ENCODE results near the gene DMC1.
"Not testable (repeated sequence)": the region's sequence is repeated elsewhere in the genome, so short reads cannot be mapped to it uniquely, and the experiment has no call there.

The DMC1 gene, protein sequence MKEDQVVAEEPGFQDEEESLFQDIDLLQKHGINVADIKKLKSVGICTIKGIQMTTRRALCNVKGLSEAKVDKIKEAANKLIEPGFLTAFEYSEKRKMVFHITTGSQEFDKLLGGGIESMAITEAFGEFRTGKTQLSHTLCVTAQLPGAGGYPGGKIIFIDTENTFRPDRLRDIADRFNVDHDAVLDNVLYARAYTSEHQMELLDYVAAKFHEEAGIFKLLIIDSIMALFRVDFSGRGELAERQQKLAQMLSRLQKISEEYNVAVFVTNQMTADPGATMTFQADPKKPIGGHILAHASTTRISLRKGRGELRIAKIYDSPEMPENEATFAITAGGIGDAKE

DNA sequence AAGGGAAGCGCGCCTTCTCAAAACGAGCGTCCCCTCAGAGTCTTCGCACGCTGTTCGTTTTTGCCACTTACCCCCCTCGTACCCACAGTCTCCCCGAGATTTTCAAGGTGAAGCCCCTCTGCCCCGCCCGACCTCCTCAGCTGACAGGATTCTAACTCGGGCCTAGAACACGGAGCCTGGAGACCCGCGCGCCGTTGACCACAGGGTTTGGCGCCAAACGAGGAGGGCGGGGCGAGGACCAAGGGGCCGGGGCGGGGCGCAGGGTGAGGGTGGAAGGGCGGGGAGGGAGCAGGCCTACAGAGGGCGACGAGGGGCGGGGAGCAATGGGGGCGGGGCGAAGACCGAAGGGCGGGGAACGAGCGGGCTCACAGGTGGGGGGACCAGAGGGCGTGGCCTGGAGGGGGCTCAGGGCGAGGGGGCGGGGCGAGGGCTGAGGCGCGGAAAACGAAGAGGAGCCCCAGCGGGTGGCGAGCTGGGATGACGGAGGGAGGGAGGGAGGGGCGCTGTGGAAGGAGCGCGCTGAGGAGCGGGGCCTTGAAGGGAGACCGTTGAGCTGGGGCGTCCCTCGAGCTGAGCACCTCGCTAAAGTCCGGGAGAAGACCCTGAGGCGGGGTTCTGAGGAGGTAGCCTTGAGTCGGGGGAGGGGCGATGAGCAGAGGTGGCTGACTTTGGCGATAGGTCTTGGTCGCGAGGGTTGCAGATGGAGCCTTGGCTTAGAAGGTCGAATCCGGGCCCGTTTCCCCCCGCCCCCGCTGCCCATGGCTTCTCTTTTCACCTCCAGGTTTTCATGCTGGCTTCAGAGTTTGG, at the start of gene DMC1:
Gene DMC1, minus strand, starts transcription at position 212 of the 807 bp plus-strand sequence. CDS start 1,927 bp downstream, outside the sequence.
- peak; percentile 37 to 92 (median 74) for DNase-seq

DNA sequence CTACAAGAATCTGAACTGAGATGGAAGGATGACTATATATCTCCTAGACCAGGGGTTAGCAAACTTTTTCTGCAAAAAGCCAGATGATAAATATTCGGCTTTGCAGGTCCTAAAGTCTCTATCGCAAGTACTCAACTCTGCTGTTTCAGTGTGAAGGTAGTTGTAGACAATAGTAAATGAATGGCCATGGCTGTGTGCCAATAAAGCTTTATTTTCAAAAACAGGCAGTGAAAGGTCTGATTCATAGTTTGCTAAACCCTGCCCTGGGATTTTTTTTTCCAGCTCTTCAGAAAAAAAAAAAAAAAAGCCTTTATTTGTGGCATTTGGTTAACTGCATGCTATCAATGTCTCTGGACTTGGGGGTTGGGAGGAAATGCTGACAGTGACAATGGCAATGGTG, 48.7 kb upstream of the DMC1 start:
- no peak for DNase-seq

DNA sequence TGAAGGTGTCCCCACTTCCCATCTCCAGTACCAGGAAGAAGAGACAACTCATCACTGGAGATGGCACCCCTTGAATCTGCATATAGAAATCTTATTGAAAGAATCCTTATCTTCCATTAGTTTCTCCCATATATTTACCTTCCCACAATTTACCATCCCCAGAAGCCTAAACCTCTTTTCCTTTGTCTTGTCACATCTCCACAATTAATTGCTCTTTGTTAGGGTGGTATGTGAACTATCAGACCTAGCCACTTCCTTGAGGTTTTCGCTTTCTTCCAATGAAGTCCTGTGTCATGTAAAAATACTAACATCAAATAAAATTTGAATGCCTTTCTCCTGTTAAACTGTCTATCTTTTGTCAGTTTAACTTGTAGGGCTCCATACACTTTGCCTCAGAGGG, 48.3 kb upstream of the DMC1 start:
- no peak for DNase-seq

DNA sequence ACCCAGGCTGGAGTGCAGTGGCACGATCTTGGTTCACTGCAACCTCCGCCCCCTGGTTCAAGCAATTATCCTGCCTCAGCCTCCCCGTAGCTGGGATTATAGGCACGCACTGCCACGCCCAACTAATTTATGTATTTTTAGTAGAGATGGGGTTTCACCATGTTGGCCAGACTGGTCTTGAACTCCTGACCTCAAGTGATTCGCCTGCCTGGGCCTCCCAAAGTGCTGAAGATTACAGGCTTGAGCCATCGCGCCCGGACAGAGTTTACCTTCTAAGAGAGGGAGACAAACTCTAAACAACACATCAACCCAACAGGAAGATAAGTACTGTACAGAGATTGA, 45.1 kb upstream of the DMC1 start:
- DNase-seq: not testable (repeated sequence)

DNA sequence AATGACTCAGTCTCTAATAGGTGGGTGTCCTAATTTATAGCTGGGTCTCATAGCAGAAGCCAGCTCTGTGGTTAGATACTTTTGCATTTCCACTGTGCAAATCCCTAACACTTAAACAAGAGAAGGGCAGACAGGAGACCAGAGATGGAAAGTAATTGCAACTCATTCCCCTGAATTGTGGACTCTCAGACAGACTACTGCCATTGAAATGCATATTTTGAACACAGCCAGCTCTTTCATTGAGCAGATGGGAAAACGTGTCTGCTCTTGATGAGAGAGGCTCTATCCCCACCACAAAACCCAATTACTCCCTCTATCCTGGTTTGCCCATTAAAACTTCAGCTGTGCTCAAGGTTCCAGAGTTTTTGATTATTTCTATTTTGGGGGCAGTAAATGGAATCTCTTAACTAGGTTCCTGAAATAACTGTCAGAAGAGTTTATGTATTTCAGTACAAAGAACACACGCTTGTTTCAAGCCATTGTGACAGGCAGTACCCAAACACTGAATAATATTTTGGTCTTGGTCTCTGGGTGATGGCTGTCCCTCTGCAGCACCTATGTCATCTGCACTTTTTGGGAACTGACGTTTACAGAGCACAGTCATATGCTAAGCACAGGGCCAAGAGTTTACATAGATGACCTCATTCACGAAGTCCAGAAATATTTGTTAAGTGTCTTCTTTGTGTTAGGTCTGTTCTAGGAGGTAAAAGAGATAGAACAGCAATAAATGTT, 44.5 kb upstream of the DMC1 start:
- no peak for DNase-seq

DNA sequence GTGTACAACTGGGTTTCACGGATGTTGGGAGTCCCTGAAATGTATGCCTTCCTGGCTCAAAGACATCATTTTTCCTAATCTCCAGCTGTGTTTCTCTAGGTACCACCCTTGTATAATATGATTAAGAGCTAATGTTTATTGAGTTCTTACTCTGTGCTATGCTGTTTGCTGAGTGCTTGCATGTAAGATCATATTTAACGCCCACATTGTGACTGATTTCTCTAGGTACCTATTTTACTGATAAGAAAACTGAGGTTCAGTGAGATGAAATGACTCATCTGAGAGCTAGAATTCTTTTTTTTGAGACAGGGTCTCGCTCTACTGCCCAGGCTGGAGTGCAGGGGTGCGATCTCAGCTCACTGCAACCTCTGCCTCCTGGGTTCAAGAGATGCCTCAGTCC, 43.6 kb upstream of the DMC1 start:
- DNase-seq: no peak

DNA sequence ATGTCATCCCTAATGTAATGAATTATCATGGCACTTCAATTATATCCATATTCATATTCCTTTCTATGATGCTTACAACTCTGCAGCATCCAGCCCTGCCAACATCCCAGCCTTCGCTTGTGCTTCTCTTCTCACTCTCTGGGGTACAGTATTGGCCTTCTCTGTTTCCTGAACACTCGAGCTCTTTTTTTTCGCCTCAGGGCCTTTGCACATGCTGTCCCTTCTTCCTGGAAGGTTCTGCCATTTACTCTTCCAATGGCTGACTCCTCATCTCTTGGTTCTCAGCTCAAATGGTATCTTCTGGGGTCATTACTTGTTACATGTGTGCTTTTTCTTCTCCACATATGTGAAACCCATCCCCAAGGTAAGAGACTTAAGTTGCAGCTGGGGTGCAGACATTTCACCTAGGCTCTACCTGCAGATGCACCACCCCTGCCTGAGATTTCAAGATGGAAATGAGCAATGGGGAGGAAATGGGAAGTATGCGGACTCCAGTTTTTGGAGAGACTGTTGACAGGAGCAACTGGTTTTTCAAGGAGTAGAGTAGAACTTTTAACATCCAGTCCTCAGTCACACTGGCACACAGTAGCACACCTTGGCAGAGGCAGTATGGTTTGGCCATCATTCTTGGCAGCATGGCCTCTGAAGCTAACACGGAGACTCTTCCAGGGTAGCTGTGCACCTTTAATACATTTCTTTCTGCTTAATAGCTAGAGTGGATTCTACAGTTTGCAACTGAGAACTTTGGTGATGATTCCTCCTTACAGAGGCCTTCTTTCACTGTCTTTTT, 42.4 kb upstream of the DMC1 start:
- no peak for DNase-seq

DNA sequence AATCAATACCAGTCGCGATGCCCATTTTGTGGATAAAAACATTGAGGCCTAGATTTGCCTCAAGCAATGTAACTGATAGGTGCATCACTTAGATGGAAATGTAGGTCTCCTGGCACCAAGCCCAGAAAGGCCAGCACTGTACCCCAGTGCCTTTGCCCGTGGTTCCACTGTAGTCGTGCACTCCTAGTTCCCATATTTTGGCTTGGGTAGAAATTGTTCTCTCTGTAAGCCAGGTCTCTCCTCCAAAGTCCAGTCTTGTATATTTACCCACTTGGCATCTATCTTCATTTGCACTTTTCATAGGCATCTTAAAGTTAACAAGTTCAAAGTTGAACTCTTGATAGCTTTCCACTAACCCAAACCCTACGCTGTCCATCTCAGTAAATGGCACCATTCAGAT, 41.6 kb upstream of the DMC1 start:
- DNase-seq: no peak

DNA sequence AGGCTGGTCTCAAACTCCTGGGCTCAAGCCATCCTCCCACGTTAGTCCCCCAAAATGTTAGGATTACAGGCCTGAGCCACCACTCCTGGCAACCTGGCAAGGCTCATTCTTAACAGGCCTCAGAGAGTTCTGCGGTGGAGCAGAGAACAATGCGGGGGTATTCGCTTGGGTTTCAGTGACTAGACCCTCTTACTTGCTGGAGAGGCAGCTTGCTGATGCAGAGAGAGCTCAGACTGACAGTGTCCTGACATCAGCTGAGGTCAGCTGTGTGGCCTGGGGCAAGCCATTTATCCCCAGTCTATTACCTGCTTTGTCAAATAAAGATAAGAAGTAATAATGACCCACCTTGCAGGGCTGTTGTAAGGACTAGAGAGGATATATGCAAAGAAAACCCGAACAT, 40.3 kb upstream of the DMC1 start:
- no peak for DNase-seq

DNA sequence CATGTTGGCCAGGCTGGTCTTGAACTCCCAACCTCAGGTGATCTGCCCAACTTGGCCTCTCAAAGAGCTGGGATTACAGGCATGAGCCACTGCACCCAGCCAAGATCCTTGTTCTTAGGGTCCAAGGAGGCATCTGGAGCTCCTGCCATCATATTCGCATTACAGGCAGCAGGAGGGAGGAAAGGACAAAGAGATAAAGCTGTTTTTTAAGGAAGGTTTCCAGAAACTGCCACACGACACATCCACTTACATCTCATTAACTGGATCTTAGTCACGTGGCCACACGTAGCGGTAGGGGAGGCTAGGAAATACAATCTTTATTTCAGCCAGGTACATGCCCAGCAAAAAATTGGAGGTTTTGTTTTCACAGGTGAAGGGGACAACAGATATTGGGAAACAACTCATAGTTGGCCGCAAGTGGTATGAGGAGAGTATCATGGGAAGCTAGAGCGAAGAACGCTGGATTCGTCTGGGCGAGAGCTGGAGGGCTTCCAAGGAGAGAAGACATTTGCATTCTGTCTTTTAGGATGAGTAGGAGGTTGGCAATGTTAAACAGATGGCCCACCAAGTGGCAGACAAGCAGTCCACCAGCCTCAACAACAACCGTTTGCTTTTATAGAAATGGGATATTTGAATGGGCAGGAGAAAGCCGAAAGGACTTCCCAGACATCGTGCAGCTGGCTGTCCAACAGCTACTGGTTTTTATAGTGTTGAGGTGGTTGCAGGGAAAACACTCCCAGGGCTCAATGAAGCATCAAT, 39.2 kb upstream of the DMC1 start:
- no peak for DNase-seq

DNA sequence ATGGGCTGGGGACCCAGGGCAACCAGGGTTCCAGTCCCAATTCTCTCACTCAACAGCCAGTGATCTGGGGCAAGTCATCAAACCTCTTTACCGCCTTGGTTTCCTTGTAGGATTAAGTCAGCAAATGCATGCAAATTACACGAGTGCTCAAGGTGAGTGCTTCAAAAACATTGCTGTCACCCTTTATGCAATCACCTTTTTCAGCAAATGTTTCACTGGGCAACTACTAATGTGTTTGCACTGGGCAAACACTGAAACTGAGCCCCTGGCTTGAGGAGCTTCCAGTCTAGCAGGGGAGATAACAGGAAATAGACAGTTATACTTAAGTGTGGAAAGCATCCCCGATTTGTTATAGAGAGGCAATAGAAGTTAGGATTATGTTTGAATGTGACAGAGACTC, 37.7 kb upstream of the DMC1 start:
- DNase-seq: no peak

DNA sequence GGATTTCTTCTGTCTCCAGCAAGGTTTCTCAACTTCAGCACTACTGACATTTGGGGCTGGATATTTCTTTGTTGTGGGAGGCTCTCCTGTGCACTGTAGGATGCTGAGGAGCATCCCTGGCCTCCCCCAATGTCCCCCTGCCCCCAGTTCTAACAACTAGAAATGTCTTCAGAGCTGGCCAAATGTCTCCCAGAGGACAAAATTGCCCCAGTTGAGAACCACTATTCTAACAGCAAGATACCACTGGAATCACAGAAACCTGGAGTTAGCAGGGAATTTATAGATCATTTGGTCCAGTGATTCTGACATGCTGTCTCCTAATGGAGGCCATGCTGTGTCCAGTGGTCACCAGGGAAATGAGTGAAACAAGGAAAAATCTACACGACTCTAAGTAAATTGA, 32.2 kb upstream of the DMC1 start:
- DNase-seq: no peak

DNA sequence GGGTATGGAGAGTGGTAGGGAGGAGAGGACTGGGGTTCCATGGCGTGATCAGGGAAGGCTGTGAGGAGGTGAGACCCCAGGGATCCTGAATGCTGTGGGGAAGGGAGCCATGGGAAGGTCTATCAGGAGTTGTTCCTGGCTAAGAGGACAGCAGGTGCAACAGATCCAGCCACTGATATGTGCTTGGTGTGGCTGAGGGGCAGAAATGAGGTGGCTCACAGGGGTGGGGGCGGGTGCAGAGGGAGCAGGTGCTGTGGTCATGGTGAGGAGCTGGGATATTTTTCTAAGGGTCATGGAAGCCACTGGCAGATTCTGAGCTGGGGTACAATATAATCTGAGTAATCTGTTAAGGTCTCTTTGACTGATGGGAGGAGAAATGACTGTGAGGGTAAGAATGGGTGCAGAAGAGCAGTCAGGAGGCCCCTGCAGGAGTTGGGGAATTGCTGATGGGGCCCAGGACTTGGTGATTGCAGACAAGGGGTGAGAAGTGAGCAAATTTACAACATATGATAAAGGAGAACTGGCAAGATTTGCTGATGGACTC, 31.3 kb upstream of the DMC1 start:
- no peak for DNase-seq

DNA sequence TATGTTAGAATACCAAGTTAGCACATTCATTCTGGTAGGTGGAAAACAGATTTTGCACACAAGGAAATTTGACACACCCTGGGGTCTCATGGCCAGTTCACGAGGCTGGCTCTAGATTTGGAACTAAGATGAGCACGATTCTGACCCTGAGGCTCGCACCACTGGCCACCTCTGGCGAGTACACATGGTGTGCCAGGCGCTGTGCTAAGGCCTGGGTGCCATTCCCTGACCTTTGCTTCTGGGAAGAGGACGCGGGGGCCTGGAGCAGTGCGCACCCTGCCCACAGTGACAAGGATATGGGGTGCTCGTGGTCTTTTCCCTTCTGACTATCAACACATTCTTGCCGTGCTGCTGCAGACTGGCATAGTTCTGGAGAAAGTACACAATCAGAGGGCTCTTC, 29.5 kb upstream of the DMC1 start:
- no peak for DNase-seq

DNA sequence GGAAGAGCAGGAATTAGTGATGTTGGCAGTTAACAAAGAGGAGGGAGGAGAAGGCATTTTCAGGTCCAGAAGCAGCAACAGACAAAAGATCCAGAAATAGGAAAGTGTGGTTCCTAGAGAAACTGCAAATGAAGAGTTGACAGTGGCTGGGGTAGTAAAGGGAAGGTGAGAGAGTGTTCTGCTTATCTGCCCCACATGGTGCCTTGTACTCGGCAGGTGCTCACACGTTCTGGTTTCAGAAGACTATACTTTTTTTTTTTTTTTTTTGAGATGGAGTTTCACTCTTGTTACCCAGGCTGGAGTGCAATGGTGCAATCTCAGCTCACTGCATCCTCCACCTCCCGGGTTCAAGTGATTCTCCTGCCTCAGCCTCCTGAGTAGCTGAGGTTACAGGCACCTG, 12.9 kb upstream of the DMC1 start:
- DNase-seq: not testable (repeated sequence)

DNA sequence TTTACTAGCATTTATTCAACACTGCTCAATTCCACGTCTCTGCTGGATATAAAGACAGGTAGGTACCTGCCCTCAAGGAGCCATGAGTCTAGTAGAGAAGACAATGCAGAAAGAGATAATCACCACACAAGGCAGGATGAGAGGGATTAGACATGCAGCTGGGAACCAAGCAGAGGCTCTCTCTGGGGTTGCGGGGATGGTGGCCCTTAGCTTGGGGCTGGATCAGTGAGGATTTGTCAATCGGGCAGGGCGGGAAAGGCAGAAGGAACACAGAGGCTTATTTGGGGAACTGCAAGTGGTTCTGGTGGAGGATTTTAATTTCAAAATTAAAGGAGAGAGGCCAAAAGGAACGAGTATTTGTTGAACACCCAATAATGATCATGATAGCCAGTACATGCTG, 8.5 kb upstream of the DMC1 start:
- no peak for DNase-seq

DNA sequence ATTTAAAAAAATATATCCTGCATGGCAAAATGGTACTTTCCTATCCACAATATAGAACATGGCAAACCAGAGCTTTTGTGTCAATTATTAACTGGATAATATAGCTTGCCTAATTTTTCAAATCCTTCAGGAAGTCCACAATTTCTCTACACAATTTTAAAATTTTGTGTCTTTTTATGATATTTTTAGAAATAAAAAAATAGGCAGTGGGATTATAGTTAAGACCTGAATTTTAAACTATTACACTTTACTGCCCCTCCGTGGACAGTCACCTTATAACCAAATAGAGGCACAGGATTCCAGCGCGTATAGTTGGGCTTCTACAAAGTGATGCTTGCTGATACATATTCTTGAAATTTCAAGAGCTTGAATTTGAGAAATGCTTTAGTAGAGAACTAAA, 2.1 kb upstream of the DMC1 start:
- peak in 1 of 14 donors; percentile 50 for DNase-seq

DNA sequence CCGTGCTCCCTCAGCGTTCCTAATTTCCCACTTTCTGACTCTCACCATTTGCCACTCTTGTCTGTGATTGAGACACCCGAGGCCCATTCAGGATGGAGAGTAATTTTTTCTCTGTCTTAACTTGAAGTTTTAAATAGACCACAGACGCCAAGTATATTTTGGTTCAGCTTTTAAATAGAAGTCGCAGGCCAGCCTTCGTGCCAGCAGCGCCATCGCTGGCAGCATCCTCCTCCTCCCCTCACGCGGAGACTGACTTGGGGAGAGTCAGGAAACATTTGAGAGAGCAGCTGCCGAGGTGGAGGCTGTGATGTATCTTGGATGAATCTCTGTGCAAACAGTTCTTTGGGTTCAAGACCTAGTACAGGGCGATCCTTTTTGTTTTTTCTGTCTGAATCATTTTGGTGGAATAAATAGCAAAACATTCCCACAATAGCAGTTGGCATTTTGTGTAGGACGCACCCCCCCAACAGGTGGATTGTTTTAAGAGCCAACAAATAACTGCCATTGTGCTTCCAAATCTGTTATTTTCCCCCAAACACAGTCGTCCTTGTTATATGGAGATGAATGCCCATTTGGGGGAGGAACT, 889 bp upstream of the DMC1 start:
- peak in 7 of 14 donors; percentile 34 to 82 (median 50) for DNase-seq

DNA sequence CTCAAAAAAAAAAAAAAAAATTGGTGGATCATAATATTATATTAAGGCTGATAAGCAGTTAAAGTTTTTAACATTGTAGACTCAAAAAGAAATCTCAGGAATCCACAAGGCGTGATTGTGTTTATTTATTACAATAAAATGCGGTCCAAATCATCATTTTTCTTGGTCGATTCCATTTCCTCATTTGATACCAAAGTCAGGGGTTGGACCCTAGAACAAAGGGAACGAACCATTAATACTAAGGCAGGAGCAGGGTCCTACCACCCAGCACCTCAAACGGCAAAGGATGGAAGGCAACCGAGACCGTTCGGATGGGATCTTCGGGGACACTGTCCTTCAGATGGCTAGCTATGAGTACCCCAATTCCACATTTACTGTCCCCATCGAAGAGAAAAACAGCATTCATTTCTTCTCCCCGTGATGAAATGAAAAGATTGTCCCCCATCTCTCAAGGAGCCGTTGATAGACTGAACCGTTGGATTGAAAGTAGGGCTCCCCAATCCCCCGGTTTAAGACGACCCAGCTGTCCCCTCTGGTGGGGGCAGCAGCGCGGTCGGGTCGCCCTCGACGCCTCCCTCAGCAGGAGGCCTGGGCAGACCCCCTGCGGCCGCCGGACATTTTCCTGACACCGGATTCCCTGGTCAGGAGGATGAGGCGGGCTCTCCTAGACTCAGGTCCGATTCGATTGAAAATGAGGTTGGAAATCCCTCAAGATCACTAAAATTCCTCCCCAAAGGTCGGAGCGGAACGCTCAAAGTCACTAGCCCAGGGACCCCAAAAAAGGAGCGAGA, 607 bp downstream of the DMC1 start:
- peak in 1 of 14 donors; percentile 48 for DNase-seq
